Peyer's patch (tissue), 4 donors: ENCODE data around the gene HMCN1. TPM values are rescaled to one million over a fixed set of nuclear protein-coding genes. Genes with fewer than 3 reads are reported as not detected.

Experiments used
- DNase-seq, 3 donors: peaks; one replicate each; pipeline ENCODE4 v3.0.0-alpha.2; 2017 to 2019
- H3K27ac ChIP-seq, 4 donors: fragments of 200-600 bp; sonication (generic); one replicate each; pipeline ENCODE4 v1.5.1; 2016 to 2019
- H3K27me3 ChIP-seq, 2 donors: fragments of 200-600 bp; sonication (generic); one replicate each; pipeline ENCODE4 v1.5.1; 2019
- H3K36me3 ChIP-seq, 3 donors: fragments of 200-600 bp; sonication (generic); one replicate each; pipeline ENCODE4 v1.5.1; 2016 to 2019
- H3K4me1 ChIP-seq, 4 donors: fragments of 200-600 bp; sonication (generic); one replicate each; pipeline ENCODE4 v1.5.1; 2016 to 2019
- H3K4me3 ChIP-seq, 4 donors: fragments of 200-600 bp; sonication (generic); 1 replicate in 3 of 4; 2 replicates in 1 of 4; pipeline ENCODE4 v1.5.1; 2016 to 2019; ENCODE audit warnings: mild to moderate bottlenecking in 1 of 4
- H3K9me3 ChIP-seq, 4 donors: fragments of 200-600 bp; sonication (generic); one replicate each; pipeline ENCODE4 v1.5.1; 2016 to 2019; ENCODE audit warnings: mild to moderate bottlenecking in 1 of 4
- POLR2A ChIP-seq, 2 donors: fragments of 450-650 bp; IDR thresholded peaks; one replicate each; pipeline ENCODE4 v1.5.1; 2017; ENCODE audit warnings: antibody characterized with exemption in 2 of 2, mild to moderate bottlenecking in 2 of 2, moderate library complexity in 2 of 2
- total RNA-seq, 4 donors: library from RNA; depleted of rRNA; stranded (reverse); fragments of >200 nt; gene quantifications; one replicate each; pipeline ENCODE4 v1.1.0, GENCODE V29; 2016
- TF ChIP-seq, protein P1 (sequence below), 6 experiments: fragments of 450-650 bp in 4 of 6; fragments of 200-600 bp in 2 of 6; sonication (generic) in 1 of 6; IDR thresholded peaks; one replicate each; pipeline ENCODE4 v1.5.1; 2017 to 2019; ENCODE audit warnings: antibody characterized with exemption in 6 of 6, mild to moderate bottlenecking in 3 of 6, moderate library complexity in 1 of 6

The HMCN1 gene
- total RNA-seq, 4 donors from 2014 or later: 1.5 to 18.2 (median 7.1) TPM

GRCh38 chr1:186089940-186090339 is 355.7 kb downstream of the HMCN1 start:
- no peak for DNase-seq
- Histone ChIP-seq H3K27ac (no peak overlapping the region), H3K27me3 (no peaks in the 10 kb centered on the region), H3K9me3 (no peaks in the 10 kb centered on the region), H3K36me3 (no peaks in the 10 kb centered on the region), H3K4me1 (no peaks in the 10 kb centered on the region), H3K4me3 (no peak overlapping the region)
- TF ChIP-seq, protein P1, sequence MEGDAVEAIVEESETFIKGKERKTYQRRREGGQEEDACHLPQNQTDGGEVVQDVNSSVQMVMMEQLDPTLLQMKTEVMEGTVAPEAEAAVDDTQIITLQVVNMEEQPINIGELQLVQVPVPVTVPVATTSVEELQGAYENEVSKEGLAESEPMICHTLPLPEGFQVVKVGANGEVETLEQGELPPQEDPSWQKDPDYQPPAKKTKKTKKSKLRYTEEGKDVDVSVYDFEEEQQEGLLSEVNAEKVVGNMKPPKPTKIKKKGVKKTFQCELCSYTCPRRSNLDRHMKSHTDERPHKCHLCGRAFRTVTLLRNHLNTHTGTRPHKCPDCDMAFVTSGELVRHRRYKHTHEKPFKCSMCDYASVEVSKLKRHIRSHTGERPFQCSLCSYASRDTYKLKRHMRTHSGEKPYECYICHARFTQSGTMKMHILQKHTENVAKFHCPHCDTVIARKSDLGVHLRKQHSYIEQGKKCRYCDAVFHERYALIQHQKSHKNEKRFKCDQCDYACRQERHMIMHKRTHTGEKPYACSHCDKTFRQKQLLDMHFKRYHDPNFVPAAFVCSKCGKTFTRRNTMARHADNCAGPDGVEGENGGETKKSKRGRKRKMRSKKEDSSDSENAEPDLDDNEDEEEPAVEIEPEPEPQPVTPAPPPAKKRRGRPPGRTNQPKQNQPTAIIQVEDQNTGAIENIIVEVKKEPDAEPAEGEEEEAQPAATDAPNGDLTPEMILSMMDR (IDR thresholded peaks at IDR 0.05): no peak
- no peak for TF ChIP-seq POLR2A (IDR thresholded peaks at IDR 0.05)

- no peak overlapping the region for H3K27ac ChIP-seq
- no peaks in the 10 kb centered on the region for H3K36me3 ChIP-seq
- TF ChIP-seq, protein P1 (IDR thresholded peaks at IDR 0.05): no peak
- TF ChIP-seq POLR2A (IDR thresholded peaks at IDR 0.05): no peak
- no peaks in the 10 kb centered on the region for H3K27me3 ChIP-seq
- no peak for DNase-seq
- H3K4me1 ChIP-seq: no peaks in the 10 kb centered on the region
- no peak overlapping the region for H3K4me3 ChIP-seq
- no peaks in the 10 kb centered on the region for H3K9me3 ChIP-seq
Measured at GRCh38 chr1:186091222-186091720, 357.1 kb downstream of the HMCN1 start.

DNA sequence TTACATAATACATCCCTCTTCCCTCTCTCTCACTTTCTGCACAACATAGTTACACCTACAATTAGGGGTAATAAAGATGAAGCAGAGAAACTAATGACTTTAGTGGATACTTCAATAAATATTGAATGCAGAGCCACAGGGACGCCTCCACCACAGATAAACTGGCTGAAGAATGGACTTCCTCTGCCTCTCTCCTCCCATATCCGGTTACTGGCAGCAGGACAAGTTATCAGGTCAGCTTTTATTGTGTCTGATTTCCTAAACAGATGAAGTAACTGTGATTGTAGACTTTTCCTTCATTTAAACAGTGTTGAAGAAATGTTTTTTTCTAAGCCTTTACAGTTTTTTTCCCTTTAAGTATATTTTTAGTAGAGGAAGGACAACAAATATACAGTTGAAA is 359.2 kb downstream of the HMCN1 start:
- Histone ChIP-seq H3K36me3 (no peaks in the 10 kb centered on the region), H3K4me1 (no peaks in the 10 kb centered on the region), H3K4me3 (no peak overlapping the region), H3K27ac (no peak overlapping the region), H3K9me3 (no peaks in the 10 kb centered on the region), H3K27me3 (no peaks in the 10 kb centered on the region)
- DNase-seq: no peak
- no peak for TF ChIP-seq POLR2A (IDR thresholded peaks at IDR 0.05)
- TF ChIP-seq, protein P1 (IDR thresholded peaks at IDR 0.05): no peak

GRCh38 chr1:186094172-186094571 is 360.0 kb downstream of the HMCN1 start:
- no peaks in the 10 kb centered on the region for H3K36me3 ChIP-seq
- no peak for TF ChIP-seq POLR2A (IDR thresholded peaks at IDR 0.05)
- TF ChIP-seq, protein P1 (IDR thresholded peaks at IDR 0.05): no peak
- no peaks in the 10 kb centered on the region for H3K4me1 ChIP-seq
- H3K27ac ChIP-seq: no peak overlapping the region
- no peaks in the 10 kb centered on the region for H3K27me3 ChIP-seq
- H3K9me3 ChIP-seq: no peaks in the 10 kb centered on the region
- H3K4me3 ChIP-seq: no peak overlapping the region
- no peak for DNase-seq

DNA sequence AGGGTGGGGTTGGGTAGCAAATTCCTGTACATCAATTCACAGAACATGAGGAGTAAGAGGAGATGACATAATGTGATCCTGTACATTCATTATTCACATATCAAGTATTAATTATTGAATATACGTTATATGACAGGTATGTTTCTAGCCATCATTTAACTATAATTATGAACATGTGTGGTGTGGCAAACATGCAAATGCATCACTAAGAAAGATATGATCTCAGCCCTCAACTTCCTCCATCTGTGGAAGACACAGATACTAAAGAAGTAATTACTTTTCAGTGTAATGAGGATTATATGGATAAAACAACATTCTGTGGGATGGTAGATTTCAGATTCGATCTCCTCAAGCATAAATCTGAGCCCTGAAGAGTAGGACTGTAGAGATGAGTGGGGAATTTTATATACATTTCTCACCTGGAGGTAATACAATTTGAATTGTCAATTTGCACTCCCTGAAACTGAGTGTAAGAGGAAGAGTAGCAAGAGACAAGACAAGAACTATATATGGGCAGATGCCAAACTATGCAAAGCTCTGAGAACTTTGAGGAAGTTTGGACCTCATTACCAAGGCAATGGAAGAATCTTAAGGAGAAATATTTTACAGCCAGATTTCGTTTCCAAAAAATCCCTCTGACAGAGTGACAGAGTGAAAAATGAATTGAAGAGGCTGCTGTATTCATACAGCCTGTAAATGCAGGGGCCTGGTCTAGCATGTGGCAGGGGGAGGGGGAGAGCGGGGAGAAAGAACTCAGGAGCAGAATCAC is 365.3 kb downstream of the HMCN1 start:
- Histone ChIP-seq H3K4me3 (no peak overlapping the region), H3K27me3 (no peaks in the 10 kb centered on the region), H3K27ac (no peak overlapping the region), H3K36me3 (no peaks in the 10 kb centered on the region), H3K4me1 (no peaks in the 10 kb centered on the region), H3K9me3 (no peaks in the 10 kb centered on the region)
- TF ChIP-seq, protein P1 (IDR thresholded peaks at IDR 0.05): no peak
- no peak for TF ChIP-seq POLR2A (IDR thresholded peaks at IDR 0.05)
- DNase-seq: no peak
